AG10803 (cell line): Measurements from ENCODE around the gene ZNF138.

ENCODE experiments used
- DNase-seq: peaks from one replicate; pipeline ENCODE4 v3.0.0; 2010; ENCODE audit warnings: low read depth
- H3K4me3 ChIP-seq: 2 replicates; pipeline ENCODE4 v1.5.1; 2011; ENCODE audit warnings: mild to moderate bottlenecking, low read length, control low read depth
- CTCF ChIP-seq: conservative IDR thresholded peaks from 2 replicates; pipeline ENCODE4 v1.5.1; 2011; ENCODE audit warnings: mild to moderate bottlenecking, low read length, control low read depth, inconsistent platforms

The ZNF138 gene

GRCh38 chr7:64875658-64876406, 81.6 kb downstream of the ZNF138 start:
- no peak overlapping the region for H3K4me3 ChIP-seq
- no peak for TF ChIP-seq CTCF
- DNase-seq, result no peak

DNA sequence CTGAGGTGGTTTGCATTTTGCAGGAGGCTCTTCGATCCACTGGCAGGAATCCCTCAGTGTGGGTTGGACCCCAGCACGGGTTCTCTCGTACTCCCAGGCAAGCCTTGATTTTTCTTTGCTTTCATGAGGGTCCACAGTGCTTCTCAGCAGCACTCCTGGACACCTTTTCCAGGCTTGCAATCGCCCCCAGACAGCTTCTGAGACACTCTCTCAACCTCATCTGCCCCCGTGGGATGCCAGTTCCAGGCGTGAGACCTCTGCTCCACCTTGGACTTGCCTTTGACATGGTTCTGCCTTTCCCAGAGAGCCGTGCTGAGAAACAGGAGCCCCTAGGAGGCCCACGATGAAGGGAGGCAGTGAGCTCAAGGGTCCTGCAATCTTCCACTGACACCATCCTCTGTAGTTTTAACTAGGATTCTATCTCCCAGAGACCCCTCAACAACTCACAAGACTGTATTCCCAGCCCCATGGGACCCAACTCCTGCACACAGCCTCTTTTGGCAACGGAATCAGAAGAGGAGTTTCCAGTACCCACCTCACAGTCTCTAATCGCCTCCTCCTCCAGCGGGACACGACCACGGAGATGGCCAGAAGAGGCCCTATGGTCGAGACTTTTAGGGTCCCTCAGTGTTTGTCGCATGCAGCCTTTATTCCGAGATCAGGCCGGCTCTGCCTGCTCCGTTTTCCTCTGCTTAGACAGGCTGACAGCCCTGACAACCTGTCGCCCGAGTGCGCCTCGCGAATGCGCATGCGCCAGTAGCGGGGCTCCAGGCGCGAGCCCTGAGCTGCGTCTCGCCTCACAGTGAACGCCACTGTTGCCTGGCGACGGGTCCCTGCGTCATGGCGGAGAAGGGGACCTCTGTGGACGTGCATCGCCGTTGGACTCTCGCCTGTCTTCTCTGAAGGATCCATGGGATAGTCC, 82.8 kb downstream of the ZNF138 start:
- no peak for TF ChIP-seq CTCF
- no peak for DNase-seq
- H3K4me3 ChIP-seq, result no peak overlapping the region; the same call in 1 of the 2 replicates

GRCh38 chr7:64877714-64878610, 83.7 kb downstream of the ZNF138 start:
- TF ChIP-seq CTCF, result no peak
- H3K4me3 ChIP-seq, result no peak overlapping the region
- DNase-seq, result no peak

- H3K4me3 ChIP-seq, result no peak overlapping the region
- no peak for TF ChIP-seq CTCF
- DNase-seq, result no peak
Measured at GRCh38 chr7:64878684-64879083, 84.5 kb downstream of the ZNF138 start.

DNA sequence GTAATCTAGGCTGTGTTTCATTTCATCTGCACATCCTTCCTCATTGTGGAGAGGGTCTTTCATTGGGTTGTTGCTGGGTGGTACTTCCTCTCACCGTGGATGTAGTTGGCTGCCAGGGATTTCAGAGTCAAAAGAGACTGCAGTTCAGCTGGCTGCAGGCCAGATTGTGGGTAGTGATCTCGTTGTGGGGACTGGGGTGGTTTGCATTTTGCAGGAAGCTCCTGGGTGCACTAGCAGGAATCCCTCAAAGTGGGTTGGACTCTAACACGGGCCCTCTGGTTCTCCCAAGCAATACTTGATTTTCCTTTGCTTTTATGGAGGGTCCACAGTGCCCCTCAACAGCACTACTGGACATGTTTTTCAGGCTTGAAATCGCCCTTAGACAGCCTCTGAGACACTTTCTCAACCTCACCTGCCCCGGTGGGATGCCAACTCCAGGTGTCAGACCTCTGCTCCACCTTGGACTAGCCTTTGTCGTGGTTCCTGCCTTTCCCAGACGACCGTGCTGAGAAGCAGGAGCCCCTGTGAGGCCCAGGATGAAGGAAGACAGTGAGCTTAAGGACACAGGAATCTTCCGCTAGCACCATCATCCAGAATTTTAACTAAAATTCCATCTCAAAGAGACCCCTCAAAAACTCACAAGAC, 85.0 kb downstream of the ZNF138 start:
- H3K4me3 ChIP-seq, result no peak overlapping the region
- no peak for TF ChIP-seq CTCF
- no peak for DNase-seq

- DNase-seq, result no peak
- no peak overlapping the region for H3K4me3 ChIP-seq
- no peak for TF ChIP-seq CTCF
Measured at GRCh38 chr7:64879800-64880199, 85.6 kb downstream of the ZNF138 start.
